A549 (cell line): ENCODE results near the gene URI1. TPM values are rescaled to one million over a fixed set of nuclear protein-coding genes. Genes with fewer than 3 reads are reported as not detected.

ENCODE experiments used
- ATAC-seq, 2 experiments: fragments of 200-7000 bp in 1 of 2; fragments of >200 bp in 1 of 2; cut with Nextera tagmentation in 1 of 2; cut with Tn5 transposase in 1 of 2; 3 replicates each; pipeline versions ENCODE4 v1.8.0 to v1.9.1; 2018 to 2020; ENCODE audit warnings: mild to moderate bottlenecking in 1 of 2, moderate library complexity in 1 of 2
- CTCF ChIA-PET: fragments of 300-600 bp; sonication (Branson Sonifier 250); formaldehyde crosslinking; extraction: SDS; loops from one replicate; lab custom pipeline; 2021; ENCODE audit warnings: antibody characterized with exemption, inconsistent platforms; lab: Yijun Ruan, JAX
- POLR2A ChIA-PET: fragments of 350-600 bp; formaldehyde crosslinking; extraction: SDS; loops from one replicate; lab custom pipeline; 2021; ENCODE audit warnings: antibody characterized with exemption, inconsistent platforms; lab: Yijun Ruan, JAX
- DNase-seq, 2 experiments: peaks; one replicate each; pipeline versions ENCODE4 v3.0.0 to v3.0.0-alpha.2; 2011 to 2016; ENCODE audit warnings: low read depth in 1 of 2, low spot score in 1 of 2
- FAIRE-seq: peaks from 2 replicates; lab custom pipeline; 2011; peaks lifted over from hg19 to GRCh38; lab: Jason Lieb, UNC
- H3K27ac ChIP-seq, 2 experiments: fragments of >200 bp; sonication (Bioruptor Twin); formaldehyde crosslinking; 3 replicates each; pipeline ENCODE4 v1.5.1; 2016 to 2017
- H3K4me1 ChIP-seq: fragments of >200 bp; sonication (Bioruptor Twin); formaldehyde crosslinking; 3 replicates; pipeline ENCODE4 v1.6.1; 2016
- H3K4me2 ChIP-seq: fragments of >200 bp; sonication (Bioruptor Twin); formaldehyde crosslinking; 3 replicates; pipeline ENCODE4 v1.6.1; 2016
- H3K4me3 ChIP-seq: fragments of >200 bp; sonication (Bioruptor Twin); formaldehyde crosslinking; 3 replicates; pipeline ENCODE4 v1.5.1; 2016
- H3K9me3 ChIP-seq: fragments of >200 bp; sonication (Bioruptor Twin); formaldehyde crosslinking; 3 replicates; pipeline ENCODE4 v1.6.1; 2016
- CEBPB ChIP-seq, 2 experiments: fragments of >200 bp in 1 of 2; sonication (Bioruptor Twin) in 1 of 2; formaldehyde crosslinking in 1 of 2; IDR thresholded peaks; 2 replicates each; pipeline ENCODE4 v1.6.1; 2012 to 2016
- CTCF ChIP-seq: fragments of >200 bp; sonication (Bioruptor Twin); formaldehyde crosslinking; IDR thresholded peaks from 3 replicates; pipeline ENCODE4 v1.5.1; 2016
- EHF ChIP-seq: fragments of 250-450 bp; sonication (Bioruptor Pico); IDR thresholded peaks from 2 replicates; pipeline ENCODE4 v1.5.0; 2020; ENCODE audit warnings: mild to moderate bottlenecking
- ESRRA ChIP-seq: fragments of 150-350 bp; IDR thresholded peaks from 2 replicates; pipeline ENCODE4 v1.6.1; 2014; ENCODE audit warnings: mild to moderate bottlenecking, low read length, borderline replicate concordance
- HEYL ChIP-seq: fragments of 250-450 bp; sonication (Bioruptor Pico); IDR thresholded peaks from 2 replicates; pipeline ENCODE4 v1.8.0; 2021; ENCODE audit warnings: mild to moderate bottlenecking, moderate library complexity
- HMGXB4 ChIP-seq: fragments of 250-450 bp; sonication (Bioruptor Pico); IDR thresholded peaks from 2 replicates; pipeline ENCODE4 v1.5.0; 2021; ENCODE audit warnings: mild to moderate bottlenecking, moderate library complexity, borderline replicate concordance
- JUNB ChIP-seq: fragments of >200 bp; sonication (Bioruptor Twin); formaldehyde crosslinking; IDR thresholded peaks from 2 replicates; pipeline ENCODE4 v1.6.1; 2016
- KDM1A ChIP-seq: fragments of 200-600 bp; sonication (generic); IDR thresholded peaks from 2 replicates; pipeline ENCODE4 v1.6.1; 2016; ENCODE audit warnings: low read depth, mild to moderate bottlenecking
- KDM5A ChIP-seq: fragments of 200-600 bp; sonication (generic); IDR thresholded peaks from 2 replicates; pipeline ENCODE4 v1.6.1; 2016; ENCODE audit warnings: antibody characterized with exemption, mild to moderate bottlenecking
- PBX3 ChIP-seq: IDR thresholded peaks from 2 replicates; pipeline ENCODE4 v1.6.1; 2012
- RFX5 ChIP-seq: fragments of 450-650 bp; IDR thresholded peaks from 2 replicates; pipeline ENCODE4 v1.7.1; 2014; ENCODE audit warnings: antibody characterized with exemption, mild to moderate bottlenecking, moderate library complexity
- RNF2 ChIP-seq: fragments of 200-600 bp; sonication (generic); IDR thresholded peaks from 2 replicates; pipeline ENCODE4 v1.6.1; 2016; ENCODE audit warnings: low read depth, mild to moderate bottlenecking, antibody characterized with exemption, moderate library complexity, borderline replicate concordance
- USF2 ChIP-seq: fragments of 450-650 bp; IDR thresholded peaks from 2 replicates; pipeline ENCODE4 v1.6.1; 2014; ENCODE audit warnings: antibody characterized with exemption
- WGBS: methylation state at CpG from one replicate; pipeline ENCODE4 v1.1.6; 2017; ENCODE audit errors: missing lambda C conversion rate; 5-methylcytosine and 5-hydroxymethylcytosine counted together
- polyA plus RNA-seq, 4 experiments: library from polyadenylated mRNA; depleted of rRNA in 3 of 4; stranded (reverse); fragments of >200 nt; fragmentation: RNase III in 1 of 4; extraction: RNeasy Plus Mini Kit Qiagen cat#74134 plus additional on column Dnase treatment in 1 of 4; gene quantifications; 2 replicates in 3 of 4; 3 replicates in 1 of 4; pipeline ENCODE4 v1.2.3, GENCODE V29; 2011 to 2017
- small RNA-seq, 6 experiments: library from RNA; depleted of rRNA; stranded (forward); fragments of <200 nt; gene quantifications; one replicate each; pipeline ENCODE3, GENCODE V24; 2012

Gene URI1
- polyA plus RNA-seq, 2 of the 4 experiments (the other 2 are of a cell fraction), result 116 to 228 TPM

GRCh38 chr19:30064771-30065494, 122.9 kb downstream of the URI1 start:
- no peaks in the 10 kb centered on the region for H3K9me3 ChIP-seq
- ChIA-PET CTCF (interaction anchor here (0.7 to 2.1 kb wide), 3 partner anchors 9 to 192 kb away, joined by 3 to 7 read pairs (median 3); no protein-coding TSS in a partner anchor), POLR2A (no interaction called here)
- no peak for FAIRE-seq
- no peak overlapping the region for H3K4me3 ChIP-seq
- no peak for DNase-seq
- no peak for ATAC-seq
- no peak overlapping the region for H3K27ac ChIP-seq
- TF ChIP-seq HMGXB4 (no peak), ESRRA (no peak), CTCF (no peak), EHF (CRISPR knock-in tag) (no peak), HEYL (CRISPR knock-in tag) (no peak), KDM5A (no peak), KDM1A (no peak), PBX3 (no peak), CEBPB (IDR thresholded peaks at IDR 0.05) (no peak), JUNB (no peak), RFX5 (no peak)
- WGBS, result 43% methylated on average over 16 of the region's 16 CpGs
- H3K4me2 ChIP-seq, result no peak overlapping the region
- H3K4me1 ChIP-seq, result no peaks in the 10 kb centered on the region

GRCh38 chr19:30065680-30066606, 123.9 kb downstream of the URI1 start:
- ATAC-seq (no peak), FAIRE-seq (peak; percentile 82), DNase-seq (no peak)
- H3K9me3 ChIP-seq, result no peaks in the 10 kb centered on the region
- no peak overlapping the region for H3K4me3 ChIP-seq
- H3K27ac ChIP-seq, result no peak overlapping the region
- no peaks in the 10 kb centered on the region for H3K4me1 ChIP-seq
- H3K4me2 ChIP-seq, result no peak overlapping the region
- TF ChIP-seq RNF2 (no peak), USF2 (peak; percentile 19; the same call in 1 of the 2 replicates)
- WGBS, result 42% methylated on average over 5 of the region's 5 CpGs
- ChIA-PET POLR2A (no interaction called here), CTCF (interaction anchor here (0.6 to 2.1 kb wide), 5 partner anchors 17 to 242 kb away, joined by 3 to 7 read pairs (median 3); no protein-coding TSS in a partner anchor)

Small RNAs within 50 kb of the gene (small RNA-seq; reads per million reads assigned to genes)
- 0 reads per million in 6 experiments for gene AC008798.1
- 0 reads per million in 6 experiments for gene TAF9P3

Other genes with a start within 250 kb of the URI1 start
- 33.6 and 34.3 TPM in 2 replicates for gene C19orf12, start 227.0 kb upstream of the URI1 start, polyA plus RNA-seq (2011; rRNA removed)
- gene C19orf12, start 227.0 kb upstream of the URI1 start, polyA plus RNA-seq (2017; fragmentation: RNase III; extraction: RNeasy Plus Mini Kit Qiagen cat#74134 plus additional on column Dnase treatment), result 35.2 to 36.1 TPM (median 35.2 TPM) in 3 replicates
- 15.4 and 18.3 TPM in 2 replicates for gene CCNE1, start 130.2 kb upstream of the URI1 start, polyA plus RNA-seq (2011; rRNA removed)
- gene CCNE1, start 130.2 kb upstream of the URI1 start, polyA plus RNA-seq (2017; fragmentation: RNase III; extraction: RNeasy Plus Mini Kit Qiagen cat#74134 plus additional on column Dnase treatment), result 25.0 to 26.9 TPM (median 25.2 TPM) in 3 replicates